Measurements from ENCODE around the gene HRH4.

HRH4 gene

GRCh38 chr18:24515721-24516120 is 55.3 kb downstream of the HRH4 start:
- DNase-seq = no peak

- no peak for DNase-seq
Observed at GRCh38 chr18:24516261-24516660, 55.8 kb downstream of the HRH4 start.

- no peak for DNase-seq
Observed at GRCh38 chr18:24517554-24517953, 57.1 kb downstream of the HRH4 start.

GRCh38 chr18:24518596-24518995 is 58.2 kb downstream of the HRH4 start:
- DNase-seq = no peak

Data from islet precursor cell (in vitro differentiated cells).